ENCODE measurements around the gene METTL13.

Gene METTL13

GRCh38 chr1:171740356-171740863, 41.0 kb upstream of the METTL13 start:
- no peak for TF ChIP-seq FOXP2 (optimal IDR thresholded peaks at IDR 0.05; ENCODE audit: borderline replicate concordance, extremely low read depth, extremely low read length, insufficient read depth)
- TF ChIP-seq SIN3A (IDR thresholded peaks at IDR 0.05; ENCODE audit: borderline replicate concordance, insufficient read depth, low read length) = no peak
- TF ChIP-seq TAF1 (IDR thresholded peaks at IDR 0.05; ENCODE audit: borderline replicate concordance, insufficient read depth, low read length) = no peak

GRCh38 chr1:171740987-171741871, 40.2 kb upstream of the METTL13 start:
- TF ChIP-seq TAF1 (IDR thresholded peaks at IDR 0.05; ENCODE audit: borderline replicate concordance, insufficient read depth, low read length) (no peak; the same call in 1 of the 2 replicates), SIN3A (IDR thresholded peaks at IDR 0.05; ENCODE audit: borderline replicate concordance, insufficient read depth, low read length) (peak; percentile 83; the same call in 1 of the 2 replicates)

DNA sequence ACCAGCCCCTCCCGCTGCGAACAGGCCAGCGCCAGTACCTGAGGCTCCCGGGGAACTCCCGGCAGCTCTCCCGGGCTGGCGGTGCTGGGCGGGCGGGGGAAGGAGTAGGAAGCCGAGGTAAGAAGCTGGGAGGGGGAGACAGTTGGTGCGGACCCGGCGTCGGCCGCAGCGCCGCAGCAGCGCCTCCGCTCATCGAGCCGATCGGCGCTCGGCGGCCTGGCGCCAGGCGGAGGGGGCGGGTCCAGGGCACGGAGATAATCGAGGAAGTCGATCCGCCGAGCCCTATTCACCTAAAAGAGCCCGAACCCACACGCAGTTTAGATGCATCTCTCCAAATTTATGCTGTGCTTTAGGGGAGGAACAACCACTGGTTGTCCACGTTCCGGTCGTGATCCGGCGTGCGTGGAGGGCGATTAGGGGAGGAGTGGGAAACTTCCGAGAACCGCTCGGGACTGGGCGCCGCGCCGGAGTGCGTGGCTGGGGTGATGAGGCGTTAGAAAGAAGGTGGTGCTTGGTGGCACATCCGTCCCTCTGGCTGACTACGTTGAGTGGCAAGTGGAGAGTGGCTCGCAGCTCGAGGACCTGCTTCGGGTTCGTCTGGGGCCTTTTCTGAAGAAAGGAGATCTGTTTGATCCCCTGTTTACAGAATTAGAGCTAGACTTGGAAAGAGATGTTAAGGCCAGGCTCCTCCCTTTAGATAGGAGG, 39.4 kb upstream of the METTL13 start, which contains the start of gene VAMP4:
TSS of gene VAMP4 (minus strand) at position 194 of the 705 bp plus-strand sequence. CDS start 3,651 bp downstream, outside the sequence.
- TF ChIP-seq POLR2AphosphoS5 (IDR thresholded peaks at IDR 0.05; ENCODE audit: low read depth, low read length) (peak; percentile 90), TAF1 (IDR thresholded peaks at IDR 0.05; ENCODE audit: borderline replicate concordance, insufficient read depth, low read length) (peak; percentile 83), REST (IDR thresholded peaks at IDR 0.05; ENCODE audit: insufficient read depth in 1 of 2, low read depth in 2 of 2, low read length in 2 of 2) (0 out of 4 replicates have a peak, but pooled peaks of 1 of the 2 experiments have one; percentile 53), FOXP2 (optimal IDR thresholded peaks at IDR 0.05; ENCODE audit: borderline replicate concordance, extremely low read depth, extremely low read length, insufficient read depth) (peak; percentile 83), SIN3A (IDR thresholded peaks at IDR 0.05; ENCODE audit: borderline replicate concordance, insufficient read depth, low read length) (no peak)

- TF ChIP-seq POLR2AphosphoS5 (IDR thresholded peaks at IDR 0.05; ENCODE audit: low read depth, low read length) = no peak; the same call in 1 of the 2 replicates
- 0 out of 2 replicates have a peak, but pooled peaks have one; percentile 28 for TF ChIP-seq SIN3A (IDR thresholded peaks at IDR 0.05; ENCODE audit: borderline replicate concordance, insufficient read depth, low read length)
- TF ChIP-seq REST (IDR thresholded peaks at IDR 0.05; ENCODE audit: insufficient read depth in 1 of 2, low read depth in 2 of 2, low read length in 2 of 2) = no peak
- no peak for TF ChIP-seq TAF1 (IDR thresholded peaks at IDR 0.05; ENCODE audit: borderline replicate concordance, insufficient read depth, low read length)
These were observed 38.9 kb upstream of the METTL13 start for GRCh38 chr1:171742577-171742922.

DNA sequence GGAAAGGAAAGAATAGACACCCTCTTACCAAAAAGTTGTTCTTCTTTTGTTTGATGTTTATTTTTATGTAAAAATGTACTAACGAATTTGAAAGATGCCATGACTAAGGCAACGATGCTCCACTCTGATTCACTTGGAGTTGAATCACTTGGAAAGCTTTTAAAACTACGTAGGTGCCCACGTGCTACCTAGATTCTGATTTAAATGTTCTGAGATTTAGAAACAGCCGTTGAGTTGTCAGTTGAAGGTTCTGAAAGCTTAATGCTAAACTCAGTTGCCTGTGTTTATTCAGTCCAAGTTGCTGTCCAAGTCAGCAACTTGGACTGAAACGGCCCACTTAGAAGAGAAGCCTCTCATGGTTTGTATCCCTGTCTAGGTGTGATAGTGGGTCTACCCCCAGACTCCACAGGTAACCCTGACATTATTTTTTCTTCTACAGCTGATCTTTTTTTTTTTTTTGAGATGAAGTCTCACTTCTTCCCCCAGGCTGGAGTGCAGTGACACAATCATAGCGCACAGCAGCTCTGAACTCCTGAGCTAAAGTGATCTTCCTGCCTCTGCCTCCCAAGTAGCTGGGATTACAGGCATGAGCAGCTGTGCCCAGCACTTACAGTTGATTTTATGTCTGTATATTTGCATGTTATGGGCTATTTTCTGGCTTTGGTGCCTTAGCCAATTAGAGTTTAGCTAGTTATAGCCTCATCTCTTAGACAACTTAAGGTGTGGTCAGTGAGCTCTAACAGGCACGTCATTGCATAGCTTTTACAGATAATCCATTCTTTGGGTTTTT, 38.2 kb upstream of the METTL13 start:
- TF ChIP-seq REST (IDR thresholded peaks at IDR 0.05; ENCODE audit: insufficient read depth in 1 of 2, low read depth in 2 of 2, low read length in 2 of 2) = peak in 1 of 2 experiments; percentile 63; a peak in 1 of 4 replicates
- TF ChIP-seq FOXP2 (optimal IDR thresholded peaks at IDR 0.05; ENCODE audit: borderline replicate concordance, extremely low read depth, extremely low read length, insufficient read depth) = no peak
